ENCODE data around the gene C10orf90.

- no peak for TF ChIP-seq POLR2A (IDR thresholded peaks at IDR 0.05; ENCODE audit: low read depth)
- TF ChIP-seq, protein P1, sequence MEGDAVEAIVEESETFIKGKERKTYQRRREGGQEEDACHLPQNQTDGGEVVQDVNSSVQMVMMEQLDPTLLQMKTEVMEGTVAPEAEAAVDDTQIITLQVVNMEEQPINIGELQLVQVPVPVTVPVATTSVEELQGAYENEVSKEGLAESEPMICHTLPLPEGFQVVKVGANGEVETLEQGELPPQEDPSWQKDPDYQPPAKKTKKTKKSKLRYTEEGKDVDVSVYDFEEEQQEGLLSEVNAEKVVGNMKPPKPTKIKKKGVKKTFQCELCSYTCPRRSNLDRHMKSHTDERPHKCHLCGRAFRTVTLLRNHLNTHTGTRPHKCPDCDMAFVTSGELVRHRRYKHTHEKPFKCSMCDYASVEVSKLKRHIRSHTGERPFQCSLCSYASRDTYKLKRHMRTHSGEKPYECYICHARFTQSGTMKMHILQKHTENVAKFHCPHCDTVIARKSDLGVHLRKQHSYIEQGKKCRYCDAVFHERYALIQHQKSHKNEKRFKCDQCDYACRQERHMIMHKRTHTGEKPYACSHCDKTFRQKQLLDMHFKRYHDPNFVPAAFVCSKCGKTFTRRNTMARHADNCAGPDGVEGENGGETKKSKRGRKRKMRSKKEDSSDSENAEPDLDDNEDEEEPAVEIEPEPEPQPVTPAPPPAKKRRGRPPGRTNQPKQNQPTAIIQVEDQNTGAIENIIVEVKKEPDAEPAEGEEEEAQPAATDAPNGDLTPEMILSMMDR (IDR thresholded peaks at IDR 0.05): no peak
- TF ChIP-seq EP300 (IDR thresholded peaks at IDR 0.05): no peak
- TF ChIP-seq POLR2AphosphoS5 (IDR thresholded peaks at IDR 0.05): no peak
These were observed 32.0 kb downstream of the C10orf90 start for GRCh38 chr10:126638542-126638941.
